Measurements from ENCODE around the gene DYNC2LI1.
A peak's percentile ranks its signal among the peaks of the same experiment; 100 is the strongest.
"Not testable (repeated sequence)": the region's sequence is repeated elsewhere in the genome, so short reads cannot be mapped to it uniquely, and the experiment has no call there.

Gene DYNC2LI1

DNA sequence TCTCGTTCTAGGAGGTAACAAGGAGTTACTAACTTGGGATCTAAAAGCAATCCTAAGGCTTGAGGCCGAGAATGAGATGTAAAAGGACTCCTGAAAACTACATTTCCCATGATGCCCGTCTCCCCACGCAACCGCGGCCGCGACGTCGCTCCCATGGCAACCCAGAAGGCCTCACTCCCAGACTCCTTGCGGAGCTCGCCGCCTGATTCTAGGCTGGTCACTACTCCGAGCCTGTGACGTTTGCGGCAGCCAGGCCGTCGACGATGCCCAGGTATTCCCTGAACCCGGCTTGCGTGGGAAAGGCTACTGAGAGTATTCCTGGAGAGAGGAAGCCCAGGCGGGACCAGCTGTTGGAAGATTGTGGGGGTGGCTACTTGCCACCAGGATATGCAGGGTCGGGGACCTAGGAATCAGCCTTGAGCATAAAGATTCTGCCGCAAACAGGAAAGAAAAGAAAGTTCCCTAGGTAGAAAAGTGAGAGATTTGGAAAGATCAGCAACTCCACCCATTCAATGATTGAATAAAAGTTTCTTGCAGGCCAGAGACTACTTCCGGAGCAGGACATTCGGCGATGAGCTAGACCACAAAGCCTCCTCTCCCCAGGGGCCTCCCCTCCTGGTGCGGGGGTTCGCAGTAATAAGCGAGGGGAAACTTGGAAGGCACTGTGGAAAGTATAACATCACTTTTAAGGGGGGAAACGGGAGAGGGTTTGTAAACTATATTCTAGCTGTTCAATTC is at the start of gene DYNC2LI1:
DYNC2LI1 (plus strand) TSS at position 164 of the 738 bp plus-strand sequence; CDS start at position 264, 100 bp downstream.
- peak; percentile 64 to 69 for DNase-seq (ENCODE audit: low read depth in 2 of 2)

- DNase-seq (ENCODE audit: low read depth in 2 of 2): no peak
These were observed 48.9 kb upstream of the DYNC2LI1 start for GRCh38 chr2:43724728-43725526.

DNA sequence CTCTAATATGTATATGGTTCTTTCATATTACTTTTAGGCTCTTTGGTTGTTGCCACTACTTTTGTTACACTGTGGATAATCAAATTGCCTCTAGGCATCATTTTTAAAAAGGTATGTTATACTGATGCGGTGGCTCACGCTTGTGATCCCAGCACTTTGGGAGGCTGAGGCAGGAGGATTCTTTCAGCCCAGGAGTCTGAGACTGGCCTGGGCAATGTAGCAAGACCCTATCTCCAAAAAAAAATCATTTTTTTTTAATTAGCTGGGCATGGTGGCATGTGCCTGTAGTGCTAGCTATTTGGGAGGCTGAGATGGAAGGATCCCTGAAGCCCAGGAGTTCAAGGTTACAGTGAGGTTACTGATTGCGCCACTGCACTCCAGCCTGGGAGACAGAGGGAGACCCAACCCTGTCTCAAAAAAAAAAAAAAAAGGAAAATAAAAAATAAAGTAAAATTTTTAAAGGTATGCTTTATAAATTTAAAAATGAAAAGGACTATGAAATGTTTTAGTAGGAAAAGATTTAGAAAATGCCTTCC is 48.1 kb upstream of the DYNC2LI1 start:
- no peak for DNase-seq (ENCODE audit: low read depth in 2 of 2)

DNA sequence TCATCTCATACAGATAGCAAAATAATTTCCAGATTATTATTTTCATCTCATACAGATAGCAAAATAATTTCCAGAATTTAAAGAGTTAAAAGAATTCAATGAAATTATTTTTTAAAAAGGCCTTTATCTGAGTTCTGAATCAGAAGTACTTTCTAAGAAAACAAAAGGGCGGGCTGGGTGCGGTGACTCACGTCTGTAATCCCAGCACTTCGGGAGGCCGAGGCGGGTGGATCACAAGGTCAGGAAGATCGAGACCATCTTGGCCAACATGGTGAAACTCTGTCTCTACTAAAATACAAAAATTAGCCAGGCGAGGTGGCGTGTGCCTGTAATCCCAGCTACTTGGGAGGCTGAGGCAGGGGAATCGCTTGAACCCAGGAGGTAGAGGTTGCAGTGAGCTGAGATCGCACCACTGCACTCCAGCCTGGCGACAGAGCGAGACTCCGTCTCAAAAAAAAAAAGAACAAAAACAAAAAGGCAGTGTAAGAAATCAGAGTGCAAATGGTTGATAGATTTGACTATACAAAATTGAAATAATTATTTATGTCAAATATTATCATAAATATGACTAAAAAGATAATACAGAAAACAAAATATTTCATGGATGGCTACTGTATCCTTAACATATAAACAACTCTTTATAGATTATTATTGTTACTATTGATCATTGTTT is 46.7 kb upstream of the DYNC2LI1 start:
- DNase-seq (ENCODE audit: low read depth in 2 of 2): not testable (repeated sequence)

- no peak for DNase-seq (ENCODE audit: low read depth in 2 of 2)
These were observed 46.2 kb upstream of the DYNC2LI1 start for GRCh38 chr2:43727634-43728014.

DNA sequence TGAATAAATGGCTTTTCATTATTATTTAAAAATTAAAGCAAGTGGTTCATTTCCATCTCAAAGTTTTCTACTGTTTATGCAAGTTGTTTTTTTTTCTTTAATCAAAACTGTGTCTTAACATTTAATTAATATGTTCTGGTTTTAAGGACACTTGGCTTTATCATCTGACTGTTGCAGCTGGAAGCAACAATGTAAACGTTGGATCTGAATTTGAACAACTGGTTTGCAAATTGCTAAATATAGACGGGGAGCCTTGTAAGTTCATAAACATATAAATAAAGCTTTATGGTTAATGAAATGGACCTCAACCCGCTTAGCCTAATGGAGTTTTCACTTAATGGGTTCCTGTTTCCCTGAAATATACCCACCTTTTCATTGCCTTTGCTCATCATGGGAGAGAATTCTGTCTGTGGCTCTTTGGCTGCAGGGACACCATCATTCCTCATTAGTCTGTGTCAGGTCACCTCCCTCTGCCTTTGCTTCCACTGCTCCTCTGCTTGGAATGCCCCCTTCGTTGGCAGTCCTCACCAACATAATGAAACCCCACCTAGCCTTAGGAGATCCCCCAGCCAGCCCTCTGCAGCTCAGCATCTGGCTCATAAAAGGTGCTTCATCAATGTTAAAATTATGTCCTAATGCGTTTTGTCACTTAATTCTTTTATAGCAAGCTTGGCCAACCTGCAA is 44.2 kb upstream of the DYNC2LI1 start:
- DNase-seq (ENCODE audit: low read depth in 2 of 2): no peak

GRCh38 chr2:43731211-43731610 is 42.6 kb upstream of the DYNC2LI1 start:
- no peak for DNase-seq (ENCODE audit: low read depth in 2 of 2)

- no peak for DNase-seq (ENCODE audit: low read depth in 2 of 2)
These were observed 37.2 kb upstream of the DYNC2LI1 start for GRCh38 chr2:43736637-43737036.

- DNase-seq (ENCODE audit: low read depth in 2 of 2): no peak
These were observed 36.6 kb upstream of the DYNC2LI1 start for GRCh38 chr2:43737097-43737854.

DNA sequence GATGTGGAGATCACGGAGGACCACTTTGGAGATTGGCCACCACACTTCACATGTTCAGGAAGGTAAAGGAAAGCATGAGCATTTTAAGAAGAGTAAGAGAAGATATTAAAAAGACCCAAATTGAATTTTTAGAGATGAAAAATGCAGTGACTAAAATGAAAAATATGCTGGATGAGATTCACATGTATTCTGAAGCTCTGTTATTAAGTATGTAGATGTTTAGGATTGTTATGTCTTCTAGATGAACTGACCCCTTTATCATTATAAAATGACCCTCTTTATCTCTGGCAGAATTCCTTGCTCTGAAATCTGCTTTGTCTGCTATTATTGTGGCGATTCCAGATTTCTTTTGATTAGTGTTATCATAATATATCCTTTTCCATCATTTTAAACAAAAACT is 36.0 kb upstream of the DYNC2LI1 start:
- no peak for DNase-seq (ENCODE audit: low read depth in 2 of 2)

- no peak for DNase-seq (ENCODE audit: low read depth in 2 of 2)
These were observed 35.6 kb upstream of the DYNC2LI1 start for GRCh38 chr2:43738257-43738656.

DNA sequence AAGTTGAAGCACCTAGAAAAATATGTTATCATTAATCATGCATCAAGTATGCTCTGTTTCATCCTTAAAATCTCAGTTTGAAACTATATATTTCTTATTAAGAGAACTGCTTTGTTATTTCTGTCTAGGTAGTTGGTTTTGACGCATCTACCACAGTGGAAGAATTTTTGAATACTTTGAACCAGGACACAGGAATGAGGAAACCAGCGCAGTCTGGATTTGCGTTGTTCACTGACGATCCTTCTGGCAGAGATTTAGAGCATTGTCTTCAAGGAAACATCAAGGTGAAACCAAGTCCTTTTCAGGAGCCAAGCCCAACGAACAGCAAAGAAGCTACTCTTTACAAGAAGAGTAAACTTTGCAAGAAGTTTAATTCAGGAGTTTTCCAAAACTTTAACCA is 30.1 kb upstream of the DYNC2LI1 start:
- no peak for DNase-seq (ENCODE audit: low read depth in 2 of 2)

DNA sequence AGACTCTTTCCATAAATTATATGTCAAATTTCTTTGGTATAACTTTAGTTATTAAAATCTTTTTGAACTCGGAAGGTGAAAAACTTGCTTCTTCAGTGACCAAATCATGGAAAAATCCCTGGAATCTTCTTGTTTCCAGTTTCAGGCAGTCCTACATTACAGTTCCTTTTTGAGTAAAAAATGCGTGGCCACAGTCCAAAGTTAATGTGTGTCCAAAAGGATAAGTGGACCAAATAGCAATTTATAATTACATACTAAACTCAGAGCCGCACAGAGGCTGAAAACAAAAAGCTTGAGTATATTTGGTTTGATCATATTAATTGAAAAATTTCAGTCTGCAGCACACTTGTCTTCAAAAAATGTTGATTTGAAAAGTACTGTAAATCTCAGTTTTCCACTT is 28.4 kb upstream of the DYNC2LI1 start:
- DNase-seq (ENCODE audit: low read depth in 2 of 2): no peak

GRCh38 chr2:43748333-43748732 is 25.5 kb upstream of the DYNC2LI1 start:
- DNase-seq (ENCODE audit: low read depth in 2 of 2): no peak

DNA sequence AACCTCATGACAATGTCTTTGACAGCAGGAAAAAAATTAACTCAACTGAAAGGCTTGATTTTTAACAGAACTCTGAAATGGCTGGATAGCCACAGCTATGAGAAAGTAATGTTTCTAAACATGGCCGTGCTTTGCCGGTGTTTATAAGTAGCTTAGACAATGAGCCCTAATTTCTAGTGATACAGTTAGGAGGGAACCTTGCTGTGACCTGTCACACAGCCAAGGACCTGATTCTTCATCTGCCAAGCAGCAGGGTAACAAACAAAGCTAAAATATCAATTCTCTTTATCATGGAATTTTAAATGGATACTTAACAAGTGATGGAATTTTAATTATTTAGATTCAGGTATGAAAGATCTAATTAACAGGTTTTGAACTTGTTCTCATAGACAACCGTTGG is 24.3 kb upstream of the DYNC2LI1 start:
- DNase-seq (ENCODE audit: low read depth in 2 of 2): no peak

- DNase-seq (ENCODE audit: low read depth in 2 of 2): no peak
These were observed 22.3 kb upstream of the DYNC2LI1 start for GRCh38 chr2:43751476-43751990.

- DNase-seq (ENCODE audit: low read depth in 2 of 2): no peak
These were observed 21.5 kb upstream of the DYNC2LI1 start for GRCh38 chr2:43752302-43752701.

DNA sequence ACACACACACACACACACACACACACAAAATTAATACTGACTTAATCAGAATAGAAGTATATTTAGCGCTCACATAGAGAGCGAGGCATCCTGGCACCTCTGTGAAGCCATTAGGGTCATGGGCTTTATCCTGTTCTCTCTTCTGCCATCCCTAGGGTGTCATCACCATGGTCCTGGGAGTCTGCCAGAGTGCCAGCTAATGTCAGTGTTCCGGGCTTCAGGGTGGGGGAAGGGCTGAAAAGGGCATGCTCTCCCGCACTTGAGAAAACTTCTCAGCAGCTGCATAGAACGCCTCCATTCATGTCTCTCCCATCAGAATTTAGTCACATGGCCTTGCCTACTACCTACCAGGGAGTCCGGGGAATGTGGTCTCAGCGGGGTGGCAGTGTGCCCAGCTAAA is 19.7 kb upstream of the DYNC2LI1 start:
- DNase-seq (ENCODE audit: low read depth in 2 of 2): no peak

DNA sequence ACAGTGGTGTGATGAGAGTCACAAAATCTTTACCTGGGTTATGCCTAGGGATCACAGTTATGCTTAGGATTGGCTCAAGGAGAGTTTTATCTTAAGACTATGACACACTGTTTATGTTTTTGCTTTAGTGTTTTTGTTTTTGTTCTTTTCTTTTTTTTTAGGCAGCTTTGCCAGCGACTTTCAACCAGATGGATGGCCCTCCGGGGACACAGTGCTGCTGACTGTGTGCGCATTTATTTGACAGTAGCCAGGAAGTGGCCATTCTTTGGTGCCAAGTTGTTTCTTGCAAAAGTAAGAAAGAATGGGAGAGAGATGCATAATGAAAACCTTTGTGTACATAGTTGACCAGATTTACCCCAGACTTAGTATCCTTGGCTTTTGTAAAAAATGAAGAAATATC is 15.1 kb upstream of the DYNC2LI1 start:
- DNase-seq (ENCODE audit: low read depth in 2 of 2): no peak

GRCh38 chr2:43759195-43759594 is 14.6 kb upstream of the DYNC2LI1 start:
- DNase-seq (ENCODE audit: low read depth in 2 of 2): no peak

GRCh38 chr2:43762286-43762685 is 11.6 kb upstream of the DYNC2LI1 start:
- DNase-seq (ENCODE audit: low read depth in 2 of 2): no peak
